Psoas muscle (tissue), 8 donors: ENCODE data around the gene CPT1C. TPM values are rescaled to one million over a fixed set of nuclear protein-coding genes. Genes with fewer than 3 reads are reported as not detected.

Experiments
- ATAC-seq, 4 donors: fragments of 200-7000 bp; cut with Tn5 transposase; one replicate each; pipeline ENCODE4 v1.9.1; 2020; ENCODE audit warnings: moderate library complexity in 3 of 4, mild to moderate bottlenecking in 2 of 4
- DNase-seq, 2 donors: peaks; one replicate each; pipeline ENCODE4 v3.0.0-alpha.2; 2020
- H3K27ac ChIP-seq: fragments of 200-600 bp; one replicate; pipeline ENCODE4 v1.8.0; 2022
- H3K27me3 ChIP-seq, 3 donors: fragments of 200-600 bp in 1 of 3; one replicate each; pipeline versions ENCODE4 v1.6.1 to v1.8.0; 2013 to 2022; ENCODE audit warnings: low read length in 2 of 3, mild to moderate bottlenecking in 2 of 3, moderate library complexity in 1 of 3; ENCODE audit not compliant: insufficient read depth in 3 of 3
- H3K36me3 ChIP-seq, 2 donors: fragments of 200-600 bp in 1 of 2; one replicate each; pipeline versions ENCODE4 v1.6.1 to v1.8.0; 2013 to 2022; ENCODE audit warnings: low read depth in 1 of 2, mild to moderate bottlenecking in 1 of 2, moderate library complexity in 1 of 2; ENCODE audit not compliant: insufficient read depth in 1 of 2
- H3K4me1 ChIP-seq: fragments of 200-600 bp; one replicate; pipeline ENCODE4 v1.8.0; 2022
- H3K4me3 ChIP-seq: fragments of 200-600 bp; one replicate; pipeline ENCODE4 v1.8.0; 2022; ENCODE audit warnings: mild to moderate bottlenecking
- H3K9me3 ChIP-seq: fragments of 200-600 bp; one replicate; pipeline ENCODE4 v1.8.0; 2022
- CTCF ChIP-seq: fragments of 200-600 bp; IDR thresholded peaks from one replicate; pipeline ENCODE4 v1.8.0; 2022; ENCODE audit warnings: antibody characterized with exemption
- WGBS, 3 donors: extraction: QIAGEN DNeasy Blood & Tissue Kit; methylation state at CpG; one replicate each; pipeline versions ENCODE4 v1.1.6 to v1.1.7; 2013; 5-methylcytosine and 5-hydroxymethylcytosine counted together
- intact Hi-C, 2 donors: fragments of 100-400 bp; cut with DNase I; formaldehyde crosslinking; loops; one replicate each; pipeline versions ENCODE4 v1.11.0 to v1.14.2; 2022
- polyA plus RNA-seq, 3 donors: library from polyadenylated mRNA; stranded (reverse); fragments of 200-250 nt; gene quantifications; one replicate each; pipeline ENCODE4 v1.2.3, GENCODE V29; 2013
- total RNA-seq, 4 donors: library from RNA; stranded (reverse); fragmentation: NEBNext Ultra II Directional in 2 of 4; extraction: Animal tissue kit (Norgen Biotek cat#: 25700) in 2 of 4; gene quantifications; one replicate each; pipeline versions ENCODE4 v1.2.1 to v1.2.4, GENCODE V29; 2021 to 2023
- donor health status: healthy with polysubstance abuse.
- donor health status: DM: no; HTN: no; CAD: no; lungs with moderate emphysema.
- donor health status: Bipolar disorder and iron deficiency.
- donor health status: healthy.
- donor health status: DM: yes; HTN: yes; CAD: no.
- donor health status: DM: no; HTN: no; CAD: no.
- donor health status: DM: no; HTN: no; CAD: no.
- donor health status: DM: yes; HTN: yes; CAD: no.

The CPT1C gene
- total and polyA plus RNA-seq, 7 donors = 0.34 to 1.2 (median 0.79) TPM

- DNase-seq = no peak
- ATAC-seq = no peak
- Histone ChIP-seq H3K27me3 (no peaks in the 10 kb centered on the region), H3K27ac (no peak overlapping the region), H3K9me3 (no peaks in the 10 kb centered on the region), H3K36me3 (peaks cover 9 to 90% of the 10 kb centered on the region in 2 donors), H3K4me3 (no peak overlapping the region), H3K4me1 (peaks cover under 1% of the 10 kb centered on the region)
- 88 to 90% (median 88%) methylated on average over 12 of the region's 12 CpGs for WGBS, 3 donors
- intact Hi-C loops = no loop called here
- no peak for TF ChIP-seq CTCF
Observed at GRCh38 chr19:49658566-49659442, 32.1 kb upstream of the CPT1C start.

- Histone ChIP-seq H3K4me3 (no peak overlapping the region), H3K27me3 (no peaks in the 10 kb centered on the region), H3K4me1 (peaks cover 3% of the 10 kb centered on the region), H3K36me3 (peaks cover 5 to 73% of the 10 kb centered on the region in 2 donors), H3K9me3 (no peaks in the 10 kb centered on the region), H3K27ac (no peak overlapping the region)
- ATAC-seq (no peak), DNase-seq (no peak)
- WGBS, 3 donors = 83 to 90% (median 88%) methylated on average over 14 to 15 of the region's 15 CpGs
- intact Hi-C loops = no loop called here
- no peak for TF ChIP-seq CTCF
Observed at GRCh38 chr19:49660338-49660961, 30.5 kb upstream of the CPT1C start.

- Histone ChIP-seq H3K9me3 (no peaks in the 10 kb centered on the region), H3K4me3 (no peak overlapping the region), H3K4me1 (peaks cover 8% of the 10 kb centered on the region), H3K27ac (no peak overlapping the region), H3K36me3 (peaks cover 5 to 58% of the 10 kb centered on the region in 2 donors), H3K27me3 (no peaks in the 10 kb centered on the region)
- no peak for TF ChIP-seq CTCF
- DNase-seq (no peak), ATAC-seq (no peak)
- intact Hi-C loops = loop anchor here in 1 of 2 donors (2.0 kb wide), 1 partner anchor 13 kb away; no protein-coding TSS in a partner anchor
- WGBS, 3 donors = 87 to 91% (median 89%) methylated on average over 16 of the region's 16 CpGs
Observed at GRCh38 chr19:49662011-49662410, 28.9 kb upstream of the CPT1C start.

- no peak overlapping the region for H3K4me3 ChIP-seq
- no peak for TF ChIP-seq CTCF
- peaks cover 8% of the 10 kb centered on the region for H3K4me1 ChIP-seq
- H3K36me3 ChIP-seq = peaks cover 0 to 45% of the 10 kb centered on the region in 2 donors
- H3K27me3 ChIP-seq = no peaks in the 10 kb centered on the region
- H3K27ac ChIP-seq = no peak overlapping the region
- intact Hi-C loops = loop anchor here in 1 of 2 donors (2.0 kb wide), 1 partner anchor 14 kb away; no protein-coding TSS in a partner anchor
- DNase-seq (no peak), ATAC-seq (no peak)
- 85 to 91% (median 86%) methylated on average over 12 of the region's 12 CpGs for WGBS, 3 donors
- H3K9me3 ChIP-seq = no peaks in the 10 kb centered on the region
Observed at GRCh38 chr19:49663224-49663623, 27.7 kb upstream of the CPT1C start.
